Liver (tissue), 9 donors: ENCODE data around the gene RNFT2. TPM values are rescaled to one million over a fixed set of nuclear protein-coding genes. Genes with fewer than 3 reads are reported as not detected.

Experiments
- DNase-seq: peaks from one replicate; pipeline ENCODE4 v3.0.0-alpha.2; 2017; ENCODE audit warnings: low spot score
- H3K27ac ChIP-seq, 2 donors: one replicate each; pipeline ENCODE4 v1.7.0; 2013; ENCODE audit warnings: inconsistent platforms in 2 of 2, low read length in 2 of 2, control low read depth in 1 of 2, low read depth in 1 of 2, mild to moderate bottlenecking in 1 of 2
- H3K27me3 ChIP-seq, 4 donors: one replicate each; pipeline versions ENCODE4 v1.6.1 to v1.7.0; 2013; ENCODE audit warnings: low read length in 3 of 4, inconsistent platforms in 1 of 4, mild to moderate bottlenecking in 1 of 4, moderate library complexity in 1 of 4; ENCODE audit not compliant: control insufficient read depth in 4 of 4, insufficient read depth in 4 of 4
- H3K36me3 ChIP-seq, 4 donors: one replicate each; pipeline versions ENCODE4 v1.6.1 to v1.7.0; 2013; ENCODE audit warnings: low read length in 3 of 4, mild to moderate bottlenecking in 3 of 4, low read depth in 1 of 4, moderate library complexity in 1 of 4; ENCODE audit not compliant: control insufficient read depth in 4 of 4, insufficient read depth in 3 of 4
- H3K4me1 ChIP-seq, 4 donors: one replicate each; pipeline versions ENCODE4 v1.6.1 to v1.7.0; 2013; ENCODE audit warnings: low read length in 3 of 4, mild to moderate bottlenecking in 3 of 4, moderate library complexity in 1 of 4; ENCODE audit not compliant: control insufficient read depth in 4 of 4, insufficient read depth in 4 of 4
- H3K4me3 ChIP-seq, 3 donors: one replicate each; pipeline versions ENCODE4 v1.6.1 to v1.7.0; 2013; ENCODE audit warnings: low read length in 3 of 3, control low read depth in 1 of 3, low read depth in 1 of 3, mild to moderate bottlenecking in 1 of 3
- H3K9ac ChIP-seq, 2 donors: one replicate each; pipeline ENCODE4 v1.7.0; 2013; ENCODE audit warnings: low read length in 2 of 2, mild to moderate bottlenecking in 2 of 2, moderate library complexity in 2 of 2, control low read depth in 1 of 2, low read depth in 1 of 2
- H3K9me3 ChIP-seq, 4 donors: one replicate each; pipeline versions ENCODE4 v1.6.1 to v1.7.0; 2013; ENCODE audit warnings: low read length in 3 of 4; ENCODE audit not compliant: control insufficient read depth in 4 of 4
- ATF3 ChIP-seq: IDR thresholded peaks from 2 replicates; pipeline ENCODE4 v1.6.1; 2016; ENCODE audit warnings: antibody characterized with exemption
- CTCF ChIP-seq: fragments of 150-350 bp; IDR thresholded peaks from 2 replicates; pipeline ENCODE4 v1.5.1; 2017; ENCODE audit warnings: improper control_type of control experiment, low read depth, low read length; ENCODE audit not compliant: missing input control
- EGR1 ChIP-seq, 2 donors: IDR thresholded peaks; 2 replicates each; pipeline ENCODE4 v1.6.1; 2016 to 2018; ENCODE audit warnings: antibody characterized with exemption in 2 of 2, low read depth in 2 of 2
- FOXA1 ChIP-seq: IDR thresholded peaks from 2 replicates; pipeline ENCODE4 v1.6.1; 2016; ENCODE audit warnings: antibody characterized with exemption
- FOXA2 ChIP-seq: IDR thresholded peaks from 2 replicates; pipeline ENCODE4 v1.6.1; 2016; ENCODE audit warnings: antibody characterized with exemption
- GABPA ChIP-seq, 2 donors: IDR thresholded peaks in 1 of 2; conservative IDR thresholded peaks in 1 of 2; 2 replicates each; pipeline ENCODE4 v1.6.1; 2016; ENCODE audit warnings: antibody characterized with exemption in 2 of 2, mild to moderate bottlenecking in 1 of 2, moderate library complexity in 1 of 2
- HNF4A ChIP-seq, 2 donors: conservative IDR thresholded peaks; 2 replicates each; pipeline ENCODE4 v1.6.1; 2016; ENCODE audit warnings: antibody characterized with exemption in 2 of 2, mild to moderate bottlenecking in 2 of 2
- HNF4G ChIP-seq: IDR thresholded peaks from 2 replicates; pipeline ENCODE4 v1.6.1; 2016; ENCODE audit warnings: antibody characterized with exemption
- JUND ChIP-seq, 2 donors: IDR thresholded peaks; 2 replicates each; pipeline ENCODE4 v1.6.1; 2016; ENCODE audit warnings: antibody characterized with exemption in 2 of 2
- MAX ChIP-seq: IDR thresholded peaks from 2 replicates; pipeline ENCODE4 v1.6.1; 2016; ENCODE audit warnings: antibody characterized with exemption
- NR2F2 ChIP-seq: IDR thresholded peaks from 2 replicates; pipeline ENCODE4 v1.6.1; 2016; ENCODE audit warnings: antibody characterized with exemption
- RAD21 ChIP-seq, 2 donors: IDR thresholded peaks; 2 replicates each; pipeline ENCODE4 v1.6.1; 2016; ENCODE audit warnings: antibody characterized with exemption in 2 of 2, mild to moderate bottlenecking in 2 of 2
- RXRA ChIP-seq, 2 donors: IDR thresholded peaks; 2 replicates each; pipeline ENCODE4 v1.6.1; 2017 to 2018; ENCODE audit warnings: antibody characterized with exemption in 2 of 2, mild to moderate bottlenecking in 1 of 2
- SP1 ChIP-seq: IDR thresholded peaks from 2 replicates; pipeline ENCODE4 v1.6.1; 2018; ENCODE audit warnings: antibody characterized with exemption, mild to moderate bottlenecking
- TAF1 ChIP-seq: conservative IDR thresholded peaks from 2 replicates; pipeline ENCODE4 v1.6.1; 2016; ENCODE audit warnings: antibody characterized with exemption, mild to moderate bottlenecking
- YY1 ChIP-seq: IDR thresholded peaks from 2 replicates; pipeline ENCODE4 v1.6.1; 2016; ENCODE audit warnings: antibody characterized with exemption, mild to moderate bottlenecking
- WGBS: extraction: QIAGEN DNeasy Blood & Tissue Kit; methylation state at CpG from one replicate; pipeline ENCODE4 v1.1.7; 2013; 5-methylcytosine and 5-hydroxymethylcytosine counted together
- polyA plus RNA-seq, 2 donors: library from polyadenylated mRNA; stranded (reverse) in 1 of 2; unstranded in 1 of 2; fragments of 200-250 nt in 1 of 2; fragments of >200 nt in 1 of 2; fragmentation: Nextera tagmentation in 1 of 2; extraction: Ambion mirVana in 1 of 2; gene quantifications; one replicate each; pipeline versions ENCODE4 v1.2.1 to v1.2.3, GENCODE V29; 2013 to 2015
- total RNA-seq, 2 donors: library from RNA; depleted of rRNA; stranded (reverse); fragments of >200 nt; gene quantifications; one replicate each; pipeline ENCODE4 v1.2.3, GENCODE V29; 2014
- TF ChIP-seq, protein P1 (sequence below): IDR thresholded peaks from 2 replicates; pipeline ENCODE4 v1.6.1; 2016; ENCODE audit warnings: antibody characterized with exemption
- donor health status: healthy.
- donor health status: healthy.
- donor health status: healthy.
- donor health status: healthy.
- donor health status: healthy.

RNFT2 gene
- total and polyA plus RNA-seq, 4 donors, result 0.13 to 1.4 (median 0.19) TPM

DNA sequence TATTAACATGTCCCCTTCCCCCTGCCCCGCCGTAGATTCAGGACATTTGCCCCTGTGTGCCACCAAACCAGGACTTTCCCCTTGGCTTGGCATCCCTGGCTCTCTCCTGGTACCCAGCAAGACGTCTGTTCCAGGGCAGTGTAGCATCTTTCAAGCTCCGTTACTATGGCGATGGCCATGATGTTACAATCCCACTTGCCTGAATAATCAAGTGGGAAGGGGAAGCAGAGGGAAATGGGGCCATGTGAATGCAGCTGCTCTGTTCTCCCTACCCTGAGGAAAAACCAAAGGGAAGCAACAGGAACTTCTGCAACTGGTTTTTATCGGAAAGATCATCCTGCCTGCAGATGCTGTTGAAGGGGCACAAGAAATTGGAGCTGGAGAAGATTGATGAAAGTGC, 114.2 kb downstream of the RNFT2 start:
- no peak overlapping the region for H3K27ac ChIP-seq
- no peak overlapping the region for H3K4me3 ChIP-seq
- H3K27me3 ChIP-seq, result no peaks in the 10 kb centered on the region
- WGBS, result 82% methylated on average over 6 of the region's 6 CpGs
- H3K4me1 ChIP-seq, result no peaks in the 10 kb centered on the region
- no peaks in the 10 kb centered on the region for H3K9me3 ChIP-seq
- no peak for DNase-seq
- TF ChIP-seq GABPA (IDR thresholded peaks at IDR 0.05 in 1 of 2, conservative IDR thresholded peaks at IDR 0.05 in 1 of 2) (no peak), ATF3 (no peak), RXRA (IDR thresholded peaks at IDR 0.05) (no peak), SP1 (no peak), HNF4G (no peak), TAF1 (no peak), FOXA2 (no peak), RAD21 (IDR thresholded peaks at IDR 0.05) (no peak), MAX (no peak), JUND (IDR thresholded peaks at IDR 0.05) (no peak), FOXA1 (no peak), HNF4A (conservative IDR thresholded peaks at IDR 0.05) (no peak), EGR1 (IDR thresholded peaks at IDR 0.05; ENCODE audit: low read depth in 2 of 2) (no peak)
- TF ChIP-seq, protein P1, sequence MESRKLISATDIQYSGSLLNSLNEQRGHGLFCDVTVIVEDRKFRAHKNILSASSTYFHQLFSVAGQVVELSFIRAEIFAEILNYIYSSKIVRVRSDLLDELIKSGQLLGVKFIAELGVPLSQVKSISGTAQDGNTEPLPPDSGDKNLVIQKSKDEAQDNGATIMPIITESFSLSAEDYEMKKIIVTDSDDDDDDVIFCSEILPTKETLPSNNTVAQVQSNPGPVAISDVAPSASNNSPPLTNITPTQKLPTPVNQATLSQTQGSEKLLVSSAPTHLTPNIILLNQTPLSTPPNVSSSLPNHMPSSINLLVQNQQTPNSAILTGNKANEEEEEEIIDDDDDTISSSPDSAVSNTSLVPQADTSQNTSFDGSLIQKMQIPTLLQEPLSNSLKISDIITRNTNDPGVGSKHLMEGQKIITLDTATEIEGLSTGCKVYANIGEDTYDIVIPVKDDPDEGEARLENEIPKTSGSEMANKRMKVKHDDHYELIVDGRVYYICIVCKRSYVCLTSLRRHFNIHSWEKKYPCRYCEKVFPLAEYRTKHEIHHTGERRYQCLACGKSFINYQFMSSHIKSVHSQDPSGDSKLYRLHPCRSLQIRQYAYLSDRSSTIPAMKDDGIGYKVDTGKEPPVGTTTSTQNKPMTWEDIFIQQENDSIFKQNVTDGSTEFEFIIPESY, result no peak
- no peaks in the 10 kb centered on the region for H3K36me3 ChIP-seq
- no peak overlapping the region for H3K9ac ChIP-seq

DNA sequence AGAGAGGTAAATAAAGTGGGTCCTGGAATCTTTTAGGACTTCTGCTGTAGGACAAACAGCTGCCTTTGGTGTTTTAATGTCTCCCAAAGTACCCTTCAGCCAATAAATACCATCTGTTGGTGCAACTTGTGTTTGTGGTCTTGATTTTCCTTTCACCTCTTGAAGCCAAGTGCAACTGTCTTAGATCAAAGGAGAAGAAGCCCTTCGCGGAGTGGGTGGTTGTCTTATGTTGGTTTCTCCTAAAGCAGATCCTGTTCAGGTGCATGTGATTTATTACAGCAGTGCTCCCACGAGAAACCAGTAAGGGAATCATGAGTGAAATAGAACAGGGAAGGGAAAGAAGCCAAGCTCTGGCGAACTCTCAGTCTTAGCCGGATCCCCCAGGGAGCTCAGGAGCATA, 115.4 kb downstream of the RNFT2 start:
- Histone ChIP-seq H3K4me3 (no peak overlapping the region), H3K27ac (no peak overlapping the region), H3K4me1 (no peaks in the 10 kb centered on the region), H3K36me3 (no peaks in the 10 kb centered on the region), H3K9ac (no peak overlapping the region), H3K9me3 (no peaks in the 10 kb centered on the region), H3K27me3 (no peaks in the 10 kb centered on the region)
- TF ChIP-seq YY1, result no peak
- TF ChIP-seq ATF3, result no peak
- no peak for TF ChIP-seq CTCF
- TF ChIP-seq NR2F2, result no peak
- TF ChIP-seq FOXA1, result no peak
- TF ChIP-seq RAD21 (IDR thresholded peaks at IDR 0.05), result no peak
- no peak for DNase-seq
- 79% methylated on average over 5 of the region's 5 CpGs for WGBS
